ENCODE measurements around the gene CNRIP1. TPM values are rescaled to one million over a fixed set of nuclear protein-coding genes. Genes with fewer than 3 reads are reported as not detected.

CNRIP1 gene
- total RNA-seq, 1 experiment from 2014 or later, result not detected

DNA sequence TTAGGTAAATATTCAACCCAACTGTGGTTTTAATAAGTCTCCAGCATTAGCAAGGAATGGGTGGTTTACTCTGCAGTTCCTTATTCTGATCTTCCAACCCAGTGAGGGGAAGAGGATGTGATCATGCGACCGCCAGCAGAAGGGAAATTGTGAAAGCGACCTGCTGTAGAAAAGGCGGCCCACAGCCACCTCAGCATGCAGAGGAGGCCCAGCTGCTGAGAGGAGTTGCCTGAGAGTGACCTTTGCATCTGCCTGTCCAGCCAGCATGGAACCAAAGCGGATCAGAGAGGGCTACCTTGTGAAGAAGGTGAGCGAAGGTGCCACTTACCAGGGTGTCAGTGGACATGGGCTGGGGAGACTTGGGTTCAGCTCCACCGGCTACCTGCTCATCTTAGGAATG lies 45.3 kb upstream of the CNRIP1 start, which contains the start of gene PLEK:
Gene PLEK, plus strand, starts transcription at position 196 of the 400 bp plus-strand sequence. Its CDS starts 70 bp downstream, at position 266.
- no TSS peak for BruUV-seq (replicated peaks)
- POLR2A ChIA-PET, result no interaction called here
- no peaks in the 10 kb centered on the region for H3K4me1 ChIP-seq (ENCODE audit: control insufficient read depth in 1 of 2, insufficient read depth in 2 of 2, low read length in 2 of 2)
- no peaks in the 10 kb centered on the region for H3K79me2 ChIP-seq (ENCODE audit: insufficient read depth, low read length)
- no peak within 1 kb of the TSS for H3K9ac ChIP-seq (ENCODE audit: low read length)
- H4K20me1 ChIP-seq (ENCODE audit: insufficient read depth), result no peaks in the 10 kb centered on the region
- no peaks in the 10 kb centered on the region for H3K9me3 ChIP-seq (ENCODE audit: control insufficient read depth in 1 of 2, insufficient read depth in 1 of 2, low read depth in 1 of 2, low read length in 2 of 2)
- no peak within 1 kb of the TSS for H3K4me3 ChIP-seq (replicated peaks in 1 of 2; ENCODE audit: low read depth in 1 of 2, low read length in 2 of 2)
- no peak within 1 kb of the TSS for H2AFZ ChIP-seq (ENCODE audit: low read depth, low read length, poor library complexity, severe bottlenecking)
- H3K4me2 ChIP-seq (ENCODE audit: low read length), result no peak within 1 kb of the TSS
- H3K9me2 ChIP-seq (ENCODE audit: insufficient read depth), result no peaks in the 10 kb centered on the region
- no peak within 1 kb of the TSS for H3K27ac ChIP-seq (ENCODE audit: low read depth, low read length)
- intact Hi-C loops (cut with micrococcal nuclease), result no loop called here
- no peaks in the 10 kb centered on the region for H3K36me3 ChIP-seq (ENCODE audit: control insufficient read depth in 1 of 2, insufficient read depth in 2 of 2, low read length in 2 of 2)
- DNase-seq (ENCODE audit: low read depth, low spot score) (no peak), ATAC-seq (no peak)
- RAD21 ChIA-PET (ENCODE audit: low non-redundant PET in 1 of 2, low total read pairs in 2 of 2, uncharacterized antibody in 2 of 2, unreplicated experiment in 2 of 2), result no interaction called here
- H3K27me3 ChIP-seq (ENCODE audit: insufficient read depth, low read length), result no peaks in the 10 kb centered on the region
- TF ChIP-seq REST (IDR thresholded peaks at IDR 0.05; ENCODE audit: low read depth), result no peak
- TF ChIP-seq EZH2phosphoT487 (IDR thresholded peaks at IDR 0.05; ENCODE audit: borderline replicate concordance), result no peak
- TF ChIP-seq EZH2 (IDR thresholded peaks at IDR 0.05), result no peak
- TF ChIP-seq, protein P1, sequence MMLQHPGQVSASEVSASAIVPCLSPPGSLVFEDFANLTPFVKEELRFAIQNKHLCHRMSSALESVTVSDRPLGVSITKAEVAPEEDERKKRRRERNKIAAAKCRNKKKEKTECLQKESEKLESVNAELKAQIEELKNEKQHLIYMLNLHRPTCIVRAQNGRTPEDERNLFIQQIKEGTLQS (IDR thresholded peaks at IDR 0.05), result no peak
- no peak for TF ChIP-seq ZNF274 (IDR thresholded peaks at IDR 0.05; ENCODE audit: low read depth, low read length)
- TF ChIP-seq SRF (IDR thresholded peaks at IDR 0.05; ENCODE audit: low read depth), result no peak
- no peak for TF ChIP-seq CEBPB (IDR thresholded peaks at IDR 0.05; ENCODE audit: low read depth)
- no peak for TF ChIP-seq EGR1 (IDR thresholded peaks at IDR 0.05; ENCODE audit: low read depth)
- TF ChIP-seq RAD21 (IDR thresholded peaks at IDR 0.05; ENCODE audit: low read depth), result no peak
- no peak for TF ChIP-seq TCF7L2 (IDR thresholded peaks at IDR 0.05; ENCODE audit: borderline replicate concordance, extremely low read depth, insufficient read depth, insufficient read length)
- CTCF ChIA-PET, result no interaction called here
